CD4-positive, alpha-beta memory T cell (primary cell): ENCODE data around the gene ITSN1. TPM values are rescaled to one million over a fixed set of nuclear protein-coding genes. Genes with fewer than 3 reads are reported as not detected.
"Not testable (repeated sequence)": the region's sequence is repeated elsewhere in the genome, so short reads cannot be mapped to it uniquely, and the experiment has no call there.

ENCODE experiments used
- CTCF ChIA-PET: fragments of 350-600 bp; sonication (Branson Sonifier 250); formaldehyde crosslinking; loops from one replicate; lab custom pipeline; 2021; ENCODE audit warnings: inconsistent platforms; ENCODE audit not compliant: partially characterized antibody; lab: Charles Lee
- POLR2A ChIA-PET: fragments of 350-600 bp; sonication (Branson Sonifier 250); formaldehyde crosslinking; loops from one replicate; lab custom pipeline; 2021; ENCODE audit not compliant: partially characterized antibody; lab: Charles Lee
- DNase-seq, 5 donors: peaks; one replicate each; pipeline versions ENCODE4 v3.0.0 to v3.0.0-alpha.2; 2020 to 2022; ENCODE audit warnings: mixed read lengths in 1 of 5
- H3K27ac ChIP-seq: one replicate; pipeline ENCODE4 v1.7.0; 2013; ENCODE audit warnings: low read depth, low read length
- H3K27me3 ChIP-seq: 2 replicates; pipeline ENCODE4 v1.7.0; 2013; ENCODE audit warnings: mild to moderate bottlenecking, low read length, moderate library complexity; ENCODE audit not compliant: insufficient read depth
- H3K36me3 ChIP-seq: 2 replicates; pipeline ENCODE4 v1.7.0; 2013; ENCODE audit warnings: mild to moderate bottlenecking, low read length, moderate library complexity; ENCODE audit not compliant: insufficient read depth
- H3K4me1 ChIP-seq: 2 replicates; pipeline ENCODE4 v1.7.0; 2013; ENCODE audit warnings: mild to moderate bottlenecking, low read length, moderate library complexity; ENCODE audit not compliant: insufficient read depth
- H3K4me3 ChIP-seq, 2 donors: one replicate each; pipeline ENCODE4 v1.7.0; 2013; ENCODE audit warnings: low read length in 2 of 2, mild to moderate bottlenecking in 1 of 2
- H3K9me3 ChIP-seq, 2 donors: one replicate each; pipeline ENCODE4 v1.7.0; 2013; ENCODE audit warnings: low read length in 2 of 2, control low read depth in 1 of 2; ENCODE audit not compliant: control insufficient read depth in 1 of 2
- H3K27ac Mint-ChIP-seq, 7 donors: one replicate each; pipeline ENCODE4 v1.8.0; 2020 to 2021; ENCODE audit warnings: mixed read lengths in 7 of 7, mild to moderate bottlenecking in 6 of 7, inconsistent platforms in 3 of 7, moderate library complexity in 3 of 7
- H3K27me3 Mint-ChIP-seq, 2 donors: one replicate each; pipeline ENCODE4 v1.8.0; 2020 to 2021; ENCODE audit warnings: mixed read lengths in 2 of 2
- H3K36me3 Mint-ChIP-seq, 2 donors: one replicate each; pipeline ENCODE4 v1.8.0; 2020 to 2021; ENCODE audit warnings: mixed read lengths in 2 of 2, inconsistent platforms in 1 of 2, mild to moderate bottlenecking in 1 of 2
- H3K4me1 Mint-ChIP-seq, 4 donors: one replicate each; pipeline ENCODE4 v1.8.0; 2020 to 2021; ENCODE audit warnings: mixed read lengths in 4 of 4, mild to moderate bottlenecking in 1 of 4
- H3K4me3 Mint-ChIP-seq, 8 donors: one replicate each; pipeline ENCODE4 v1.8.0; 2020 to 2021; ENCODE audit warnings: mixed read lengths in 8 of 8, mild to moderate bottlenecking in 7 of 8, moderate library complexity in 6 of 8, inconsistent platforms in 3 of 8
- H3K9me3 Mint-ChIP-seq, 8 donors: one replicate each; pipeline ENCODE4 v1.8.0; 2020 to 2021; ENCODE audit warnings: mixed read lengths in 8 of 8, mild to moderate bottlenecking in 5 of 8, inconsistent platforms in 3 of 8, moderate library complexity in 1 of 8
- intact Hi-C: fragments of 100-400 bp; cut with micrococcal nuclease; formaldehyde crosslinking; loops from one replicate; pipeline ENCODE4 v1.15.1; 2023
- polyA plus RNA-seq, 2 donors: library from polyadenylated mRNA; unstranded; fragments of 300-500 nt; fragmentation: Illumina TruSeq; gene quantifications; one replicate each; pipeline ENCODE4 v1.2.3, GENCODE V29; 2021
- total RNA-seq, 2 experiments: library from RNA; stranded (reverse); gene quantifications; one replicate each; pipeline ENCODE4 v1.2.3, GENCODE V29; 2021

The ITSN1 gene
- total and polyA plus RNA-seq, 4 experiments from 2014 or later: 1.0 to 3.9 (median 3.0) TPM

DNA sequence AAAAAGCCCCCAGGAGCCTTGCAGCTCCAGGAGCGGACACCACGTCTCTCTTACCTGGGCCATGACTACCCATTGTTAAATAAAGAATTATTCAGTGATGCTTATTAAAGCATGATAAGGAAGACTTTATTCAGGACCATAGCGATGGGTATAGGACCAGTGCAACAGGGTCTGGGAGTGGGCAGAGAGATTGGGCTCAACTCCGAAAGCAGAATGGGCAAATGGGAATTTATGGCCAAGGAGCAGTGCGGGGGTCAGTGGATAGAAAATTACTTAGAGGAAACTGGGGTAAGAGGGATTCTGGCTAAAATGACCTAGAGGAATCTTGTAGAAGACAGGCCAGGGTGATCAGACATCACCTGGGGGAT is 273.9 kb downstream of the ITSN1 start:
- CTCF ChIA-PET: interaction anchor here (0.9 kb wide), 1 partner anchor 432 kb away, joined by 4 read pairs; no protein-coding TSS in a partner anchor
- no peaks in the 10 kb centered on the region for H3K9me3 Mint-ChIP-seq
- H3K4me3 ChIP-seq: peak overlapping the region; percentile 90

DNA sequence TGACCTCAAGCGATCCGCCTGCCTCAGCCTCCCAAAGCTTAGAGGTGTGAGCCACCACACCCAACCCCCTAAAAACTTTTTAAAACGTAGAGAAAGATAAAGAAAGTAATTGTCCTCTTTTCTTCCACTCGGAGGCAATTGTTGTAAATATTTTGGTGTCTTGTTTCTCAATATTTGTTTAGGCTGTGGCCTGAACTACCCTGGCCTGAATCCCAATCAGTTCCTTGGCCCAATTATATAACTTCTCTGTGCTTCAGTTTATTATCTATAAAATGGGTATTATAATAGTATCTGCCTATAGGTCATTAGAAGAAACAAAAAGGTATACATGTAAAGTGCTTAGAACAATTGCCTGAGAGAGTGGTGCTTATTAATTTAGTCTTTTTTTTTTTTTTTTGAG is 275.1 kb downstream of the ITSN1 start:
- no peak overlapping the region for H3K27ac Mint-ChIP-seq
- POLR2A ChIA-PET: interaction anchor here (1.4 to 2.3 kb wide), 4 partner anchors 16 to 31 kb away, joined by 3 to 6 read pairs (median 4); no protein-coding TSS in a partner anchor
- intact Hi-C loops: no loop called here

More for the DNA sequence above, 273.9 kb downstream of the ITSN1 start:
- Histone ChIP-seq H3K4me1 (peaks cover 35% of the 10 kb centered on the region), H3K9me3 (no peaks in the 10 kb centered on the region), H3K36me3 (peaks cover 10% of the 10 kb centered on the region), H3K27ac (peak overlapping the region; percentile 91), H3K27me3 (no peaks in the 10 kb centered on the region)
- peaks cover 17 to 34% (median 27%) of the 10 kb centered on the region in 4 donors for H3K4me1 Mint-ChIP-seq
- peak overlapping the region; percentile 92 to 99 (median 99) for H3K27ac Mint-ChIP-seq
- intact Hi-C loops: no loop called here
- H3K27me3 Mint-ChIP-seq: no peaks in the 10 kb centered on the region
- peak overlapping the region; percentile 97 to 99 (median 98) for H3K4me3 Mint-ChIP-seq
- H3K36me3 Mint-ChIP-seq: peaks cover 13 to 25% of the 10 kb centered on the region in 2 donors
- POLR2A ChIA-PET: interaction anchor here (0.7 to 1.7 kb wide), 5 partner anchors 32 to 700 kb away, joined by 3 to 10 read pairs (median 5); no protein-coding TSS in a partner anchor
- DNase-seq: no peak

DNA sequence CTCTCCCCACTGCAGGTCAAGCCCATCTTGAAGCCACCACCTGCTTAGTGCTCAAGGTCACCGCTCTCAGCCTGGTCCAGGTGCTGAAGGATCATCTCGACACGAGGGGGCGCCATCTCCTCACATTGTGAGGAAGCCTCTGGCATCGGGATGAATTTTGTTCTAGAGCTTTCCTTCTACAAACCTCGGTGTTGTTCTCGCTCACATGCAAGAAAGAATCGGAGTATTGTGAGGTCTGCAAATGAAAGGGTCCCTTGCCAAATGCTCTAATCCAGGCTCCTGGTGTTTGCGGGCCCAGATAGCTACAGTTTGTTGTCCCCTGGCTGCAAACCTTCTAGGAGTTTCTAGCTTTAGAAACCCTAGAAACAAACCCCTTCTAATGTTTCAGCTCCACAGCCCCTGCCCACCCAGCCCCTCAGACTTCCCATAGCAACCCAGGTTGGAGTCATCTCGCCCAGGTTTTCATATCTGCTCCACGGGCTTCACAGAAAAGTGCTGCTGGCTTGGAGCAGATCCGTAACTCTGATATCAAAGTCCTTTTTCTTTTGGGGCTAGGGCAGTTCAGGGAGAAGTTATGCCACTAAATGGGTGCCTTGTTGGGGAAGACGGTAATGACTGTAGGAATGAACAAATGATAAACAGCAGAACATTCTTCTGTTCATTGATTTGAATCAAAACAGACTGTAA is 281.9 kb downstream of the ITSN1 start:
- no peaks in the 10 kb centered on the region for H3K27me3 Mint-ChIP-seq
- intact Hi-C loops: loop anchor here (2.0 to 5.0 kb wide), 7 partner anchors 25 to 703 kb away; no protein-coding TSS in a partner anchor
- Histone ChIP-seq H3K4me3 (no peak overlapping the region), H3K9me3 (peaks cover 0 to 4% of the 10 kb centered on the region in 2 donors), H3K4me1 (peaks cover 8% of the 10 kb centered on the region), H3K27ac (no peak overlapping the region), H3K36me3 (no peaks in the 10 kb centered on the region), H3K27me3 (no peaks in the 10 kb centered on the region)
- CTCF ChIA-PET: interaction anchor here (0.6 to 4.3 kb wide), 58 partner anchors 10 to 443 kb away, joined by 3 to 335 read pairs (median 6); partner anchors contain the start of genes KCNE2, MRPS6 and SLC5A3
- peak overlapping the region; percentile 12 to 91 (median 67) for H3K27ac Mint-ChIP-seq
- no peaks in the 10 kb centered on the region for H3K36me3 Mint-ChIP-seq
- H3K4me1 Mint-ChIP-seq: peaks cover 6 to 12% (median 9%) of the 10 kb centered on the region in 4 donors
- peaks cover 0 to 11% (median 4%) of the 10 kb centered on the region in 8 donors for H3K9me3 Mint-ChIP-seq
- POLR2A ChIA-PET: interaction anchor here (0.6 to 4.2 kb wide), 28 partner anchors 9 to 437 kb away, joined by 3 to 141 read pairs (median 4); partner anchors contain the start of genes MRPS6 and SLC5A3
- peak; percentile 80 to 86 (median 82) for DNase-seq
- H3K4me3 Mint-ChIP-seq: peak overlapping the region in 3 of 8 donors; percentile 13 to 26 (median 23)

More for the DNA sequence above, 275.1 kb downstream of the ITSN1 start:
- H3K36me3 Mint-ChIP-seq: peaks cover 10 to 19% of the 10 kb centered on the region in 2 donors
- Histone ChIP-seq H3K9me3 (no peaks in the 10 kb centered on the region), H3K27ac (no peak overlapping the region), H3K4me3 (no peak overlapping the region), H3K27me3 (no peaks in the 10 kb centered on the region), H3K36me3 (no peaks in the 10 kb centered on the region), H3K4me1 (peaks cover 35% of the 10 kb centered on the region)
- H3K9me3 Mint-ChIP-seq: no peaks in the 10 kb centered on the region
- no peaks in the 10 kb centered on the region for H3K27me3 Mint-ChIP-seq
- DNase-seq: no peak
- peak overlapping the region in 1 of 8 donors; percentile 31 for H3K4me3 Mint-ChIP-seq
- CTCF ChIA-PET: interaction anchor here (1.4 to 4.2 kb wide), 2 partner anchors 30 to 431 kb away, joined by 3 to 35 read pairs; no protein-coding TSS in a partner anchor
- H3K4me1 Mint-ChIP-seq: peaks cover 17 to 34% (median 27%) of the 10 kb centered on the region in 4 donors

DNA sequence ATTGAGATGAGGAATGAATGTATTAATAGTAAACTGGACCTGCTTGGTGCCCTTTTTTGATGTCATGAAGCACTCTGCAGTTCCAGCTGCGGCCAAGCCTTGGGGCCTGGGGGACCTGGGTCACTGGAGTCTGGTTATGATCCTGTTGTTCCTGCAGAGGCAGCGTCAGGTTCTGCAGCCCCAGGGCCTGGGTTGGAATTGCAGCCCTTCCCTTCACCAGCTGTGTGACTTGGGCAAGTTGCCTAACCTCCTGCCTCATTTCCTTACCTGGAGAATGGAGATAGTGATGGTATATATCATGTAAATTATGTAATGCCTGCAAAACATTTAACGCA is 282.4 kb downstream of the ITSN1 start:
- Mint-ChIP-seq H3K4me1 (peaks cover 6 to 12% (median 9%) of the 10 kb centered on the region in 4 donors), H3K9me3 (peaks cover 0 to 11% (median 4%) of the 10 kb centered on the region in 8 donors), H3K4me3 (no peak overlapping the region), H3K27me3 (no peaks in the 10 kb centered on the region), H3K27ac (peak overlapping the region; percentile 12 to 91 (median 36)), H3K36me3 (no peaks in the 10 kb centered on the region)
- ChIA-PET CTCF (interaction anchor here (0.6 to 4.3 kb wide), 48 partner anchors 11 to 443 kb away, joined by 3 to 335 read pairs (median 6); partner anchors contain the start of genes KCNE2, MRPS6 and SLC5A3), POLR2A (interaction anchor here (1.0 to 4.2 kb wide), 15 partner anchors 8 to 429 kb away, joined by 3 to 141 read pairs (median 6); partner anchors contain the start of genes MRPS6 and SLC5A3)
- Histone ChIP-seq H3K4me3 (no peak overlapping the region), H3K27ac (no peak overlapping the region), H3K36me3 (no peaks in the 10 kb centered on the region), H3K9me3 (peaks cover 0 to 4% of the 10 kb centered on the region in 2 donors), H3K4me1 (peaks cover 8% of the 10 kb centered on the region), H3K27me3 (no peaks in the 10 kb centered on the region)
- intact Hi-C loops: loop anchor here (2.0 to 5.0 kb wide), 7 partner anchors 24 to 703 kb away; no protein-coding TSS in a partner anchor
- no peak for DNase-seq

DNA sequence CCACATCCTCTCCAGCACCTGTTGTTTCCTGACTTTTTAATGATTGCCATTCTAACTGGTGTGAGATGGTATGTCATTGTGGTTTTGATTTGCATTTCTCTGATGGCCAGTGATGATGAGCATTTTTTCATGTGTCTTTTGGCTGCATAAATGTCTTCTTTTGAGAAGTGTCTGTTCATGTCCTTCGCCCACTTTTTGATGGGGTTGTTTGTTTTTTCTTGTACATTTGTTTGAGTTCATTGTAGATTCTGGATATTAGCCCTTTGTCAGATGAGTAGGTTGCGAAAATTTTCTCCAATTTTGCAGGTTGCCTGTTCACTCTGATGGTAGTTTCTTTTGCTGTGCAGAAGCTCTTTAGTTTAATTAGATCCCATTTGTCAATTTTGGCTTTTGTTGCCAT is 283.9 kb downstream of the ITSN1 start:
- H3K36me3 ChIP-seq, H3K27me3 ChIP-seq, H3K4me1 ChIP-seq, H3K27me3 Mint-ChIP-seq, H3K27ac Mint-ChIP-seq, H3K9me3 ChIP-seq, H3K36me3 Mint-ChIP-seq, POLR2A ChIA-PET, intact Hi-C loops, CTCF ChIA-PET, DNase-seq, H3K27ac ChIP-seq, H3K4me3 ChIP-seq, H3K4me3 Mint-ChIP-seq: not testable (repeated sequence)
- H3K4me1 Mint-ChIP-seq: peaks cover 6 to 13% (median 10%) of the 10 kb centered on the region in 4 donors
- peaks cover 0 to 13% (median 4%) of the 10 kb centered on the region in 8 donors for H3K9me3 Mint-ChIP-seq

DNA sequence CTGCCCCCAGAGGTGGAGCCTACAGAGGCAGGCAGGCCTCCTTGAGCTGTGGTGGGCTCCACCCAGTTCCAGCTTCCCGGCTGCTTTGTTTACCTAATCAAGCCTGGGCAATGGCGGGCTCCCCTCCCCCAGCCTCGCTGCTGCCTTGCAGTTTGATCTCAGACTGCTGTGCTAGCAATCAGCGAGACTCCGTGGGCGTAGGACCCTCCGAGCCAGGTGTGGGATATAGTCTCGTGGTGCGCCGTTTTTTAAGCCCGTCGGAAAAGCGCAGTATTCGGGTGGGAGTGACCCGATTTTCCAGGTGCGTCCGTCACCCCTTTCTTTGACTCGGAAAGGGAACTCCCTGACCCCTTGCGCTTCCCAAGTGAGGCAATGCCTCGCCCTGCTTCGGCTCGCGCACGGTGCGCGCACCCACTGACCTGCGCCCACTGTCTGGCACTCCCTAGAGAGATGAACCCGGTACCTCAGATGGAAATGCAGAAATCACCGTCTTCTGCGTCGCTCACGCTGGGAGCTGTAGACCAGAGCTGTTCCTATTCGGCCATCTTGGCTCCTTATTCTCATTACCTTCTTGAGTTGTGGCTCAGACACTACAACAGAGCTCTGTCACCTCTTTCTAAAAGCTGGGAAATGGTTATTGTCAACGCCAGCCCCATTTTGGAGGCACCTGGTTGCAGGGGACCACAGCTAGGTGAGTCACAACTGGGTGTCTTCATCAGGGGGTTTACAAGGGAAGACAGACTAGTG is 288.9 kb downstream of the ITSN1 start:
- ChIA-PET POLR2A (interaction anchor here (1.0 to 13.4 kb wide), 11 partner anchors 7 to 417 kb away, joined by 3 to 938 read pairs (median 6); partner anchors contain the start of genes MRPS6 and SLC5A3), CTCF (interaction anchor here (0.9 to 12.9 kb wide), 7 partner anchors 7 to 416 kb away, joined by 3 to 123 read pairs (median 5); no protein-coding TSS in a partner anchor)
- peak overlapping the region; percentile 95 to 100 (median 99) for H3K27ac Mint-ChIP-seq
- H3K9me3 Mint-ChIP-seq, H3K27me3 Mint-ChIP-seq, H3K9me3 ChIP-seq, H3K36me3 ChIP-seq, H3K27me3 ChIP-seq: not testable (repeated sequence)
- H3K36me3 Mint-ChIP-seq: peaks cover 7 to 22% of the 10 kb centered on the region in 2 donors
- Histone ChIP-seq H3K4me3 (peak overlapping the region; percentile 53 to 69), H3K4me1 (peaks cover 42% of the 10 kb centered on the region), H3K27ac (peak overlapping the region; percentile 88)
- H3K4me1 Mint-ChIP-seq: peaks cover 17 to 48% (median 30%) of the 10 kb centered on the region in 4 donors
- intact Hi-C loops: loop anchor here (2.0 kb wide), 1 partner anchor 16 kb away; the partner anchor contains the start of gene ATP5PO
- peak; percentile 77 to 95 (median 82) for DNase-seq
- H3K4me3 Mint-ChIP-seq: peak overlapping the region; percentile 94 to 99 (median 99)
